ENCODE results near the gene KCTD4. TPM values are rescaled to one million over a fixed set of nuclear protein-coding genes. Genes with fewer than 3 reads are reported as not detected.

The KCTD4 gene
- total RNA-seq, 1 donor from 2014 or later: not detected

DNA sequence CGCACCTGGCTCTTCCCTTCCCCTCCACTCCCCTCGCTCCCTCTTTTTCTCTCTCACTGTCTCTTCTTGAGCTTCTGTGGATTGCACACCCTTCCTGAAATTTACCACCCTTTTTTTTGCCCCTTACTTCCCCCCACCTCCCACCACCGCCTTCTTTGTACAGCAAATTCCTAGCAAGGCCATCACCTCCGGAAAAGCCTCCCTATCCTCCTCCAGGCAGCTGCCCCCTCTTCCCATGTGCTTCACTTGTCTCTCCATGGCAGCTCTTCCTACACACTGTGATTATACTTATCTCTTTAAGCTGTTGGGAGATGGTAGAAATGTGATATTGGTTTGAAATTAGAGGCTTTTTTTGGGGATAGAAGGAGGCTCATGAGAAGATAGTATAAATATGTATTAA lies 28.3 kb upstream of the KCTD4 start:
- intact Hi-C loops (cut with DNase I): no loop called here
- H3K4me1 ChIP-seq: no peaks in the 10 kb centered on the region
- no peak for TF ChIP-seq CTCF (IDR thresholded peaks at IDR 0.05)

GRCh38 chr13:45228002-45228401 lies 27.2 kb upstream of the KCTD4 start:
- Histone ChIP-seq H3K9me3 (no peaks in the 10 kb centered on the region), H3K36me3 (no peaks in the 10 kb centered on the region), H3K27ac (no peak overlapping the region), H3K27me3 (no peaks in the 10 kb centered on the region), H3K4me1 (no peaks in the 10 kb centered on the region), H3K4me3 (no peak overlapping the region)
- DNase-seq (ENCODE audit: low spot score in 2 of 2): no peak
- no peak for TF ChIP-seq CTCF (IDR thresholded peaks at IDR 0.05)
- intact Hi-C loops (cut with DNase I): no loop called here

More for the DNA sequence above, 28.3 kb upstream of the KCTD4 start:
- Histone ChIP-seq H3K36me3 (no peaks in the 10 kb centered on the region), H3K27ac (no peak overlapping the region), H3K4me3 (no peak overlapping the region), H3K27me3 (no peaks in the 10 kb centered on the region), H3K9me3 (no peaks in the 10 kb centered on the region)
- DNase-seq (ENCODE audit: low spot score in 2 of 2): no peak

DNA sequence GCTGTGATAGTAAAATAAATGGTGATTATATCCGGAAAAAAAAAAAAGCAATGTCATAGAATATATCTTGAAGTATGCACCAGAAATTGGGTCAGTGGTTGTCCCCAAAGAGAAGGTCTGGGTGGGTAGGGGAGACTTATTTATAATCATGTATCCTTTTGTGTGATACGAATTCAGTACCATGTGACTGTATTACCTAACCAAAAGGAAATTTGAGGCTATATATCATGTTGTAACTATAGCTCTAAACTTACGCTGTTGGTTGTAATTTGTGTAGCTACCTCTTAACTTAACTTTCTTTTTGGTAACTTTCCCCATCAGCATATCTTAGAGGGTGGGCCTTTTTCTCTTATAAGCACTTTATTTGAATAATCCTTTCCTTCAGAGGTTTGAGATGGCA lies 25.2 kb upstream of the KCTD4 start:
- no peaks in the 10 kb centered on the region for H3K9me3 ChIP-seq
- no peak overlapping the region for H3K27ac ChIP-seq
- H3K4me3 ChIP-seq: no peak overlapping the region
- TF ChIP-seq CTCF (IDR thresholded peaks at IDR 0.05): no peak
- intact Hi-C loops (cut with DNase I): no loop called here
- DNase-seq (ENCODE audit: low spot score in 2 of 2): no peak
- H3K4me1 ChIP-seq: no peaks in the 10 kb centered on the region
- no peaks in the 10 kb centered on the region for H3K27me3 ChIP-seq
- no peaks in the 10 kb centered on the region for H3K36me3 ChIP-seq

DNA sequence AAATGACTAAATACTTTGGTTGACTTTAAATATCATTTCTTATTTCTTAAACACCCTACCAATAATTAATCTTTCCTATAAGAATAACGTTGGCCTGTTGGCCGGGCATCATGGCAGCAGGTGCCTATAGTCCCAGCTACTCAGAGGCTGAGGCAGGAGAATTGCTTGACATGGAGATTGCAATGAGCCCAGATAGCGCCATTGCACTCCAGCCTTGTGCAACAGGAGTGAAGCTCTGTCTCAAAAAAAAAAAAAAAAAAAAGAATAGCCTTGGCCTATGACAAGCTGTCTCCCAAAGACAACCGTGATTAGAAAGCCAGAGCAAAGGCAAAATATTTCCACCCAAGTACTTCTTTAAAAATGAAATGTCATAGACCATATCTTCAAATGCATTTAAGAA lies 24.5 kb upstream of the KCTD4 start:
- no peaks in the 10 kb centered on the region for H3K36me3 ChIP-seq
- DNase-seq (ENCODE audit: low spot score in 2 of 2): no peak
- no peak overlapping the region for H3K27ac ChIP-seq
- H3K4me1 ChIP-seq: no peaks in the 10 kb centered on the region
- TF ChIP-seq CTCF (IDR thresholded peaks at IDR 0.05): no peak
- no peaks in the 10 kb centered on the region for H3K9me3 ChIP-seq
- H3K4me3 ChIP-seq: no peak overlapping the region
- H3K27me3 ChIP-seq: no peaks in the 10 kb centered on the region
- intact Hi-C loops (cut with DNase I): no loop called here

GRCh38 chr13:45224176-45224575 lies 23.3 kb upstream of the KCTD4 start:
- Histone ChIP-seq H3K27ac (no peak overlapping the region), H3K36me3 (no peaks in the 10 kb centered on the region), H3K4me1 (no peaks in the 10 kb centered on the region), H3K4me3 (no peak overlapping the region), H3K27me3 (no peaks in the 10 kb centered on the region), H3K9me3 (no peaks in the 10 kb centered on the region)
- no peak for TF ChIP-seq CTCF (IDR thresholded peaks at IDR 0.05)
- intact Hi-C loops (cut with DNase I): no loop called here
- DNase-seq (ENCODE audit: low spot score in 2 of 2): no peak

DNA sequence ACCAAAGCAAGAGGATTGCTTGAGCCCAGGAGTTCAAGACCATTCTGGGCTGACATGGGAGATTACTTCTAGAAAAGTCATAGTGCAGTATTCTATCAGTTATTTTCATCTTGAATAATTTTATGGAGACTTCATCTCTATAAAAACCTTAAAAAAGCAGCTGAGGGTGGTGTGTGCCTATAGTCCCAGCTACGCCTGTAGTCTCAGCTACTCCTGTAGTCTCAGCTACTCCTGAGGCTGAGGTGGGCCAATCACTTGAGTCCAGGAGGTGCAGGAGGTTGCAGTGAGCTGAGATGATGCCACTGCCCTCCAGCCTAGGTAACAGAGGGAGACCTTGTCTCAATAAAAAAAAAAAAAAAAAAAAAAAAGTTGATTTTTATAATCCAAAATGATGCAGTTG lies 22.1 kb upstream of the KCTD4 start:
- DNase-seq (ENCODE audit: low spot score in 2 of 2): no peak
- Histone ChIP-seq H3K27me3 (no peaks in the 10 kb centered on the region), H3K9me3 (no peaks in the 10 kb centered on the region), H3K4me1 (no peaks in the 10 kb centered on the region), H3K4me3 (no peak overlapping the region), H3K27ac (no peak overlapping the region), H3K36me3 (no peaks in the 10 kb centered on the region)
- no peak for TF ChIP-seq CTCF (IDR thresholded peaks at IDR 0.05)
- intact Hi-C loops (cut with DNase I): no loop called here

Measured in ascending aorta (tissue), 2 donors.